ENCODE measurements around the gene XRCC1. TPM values are rescaled to one million over a fixed set of nuclear protein-coding genes. Genes with fewer than 3 reads are reported as not detected.

XRCC1 gene
- total and polyA plus RNA-seq, 9 of the 15 experiments (the other 6 are each of a cell fraction or from before 2014, with no cell fraction given) = 1.5 to 36.9 (median 24.9) TPM

DNA sequence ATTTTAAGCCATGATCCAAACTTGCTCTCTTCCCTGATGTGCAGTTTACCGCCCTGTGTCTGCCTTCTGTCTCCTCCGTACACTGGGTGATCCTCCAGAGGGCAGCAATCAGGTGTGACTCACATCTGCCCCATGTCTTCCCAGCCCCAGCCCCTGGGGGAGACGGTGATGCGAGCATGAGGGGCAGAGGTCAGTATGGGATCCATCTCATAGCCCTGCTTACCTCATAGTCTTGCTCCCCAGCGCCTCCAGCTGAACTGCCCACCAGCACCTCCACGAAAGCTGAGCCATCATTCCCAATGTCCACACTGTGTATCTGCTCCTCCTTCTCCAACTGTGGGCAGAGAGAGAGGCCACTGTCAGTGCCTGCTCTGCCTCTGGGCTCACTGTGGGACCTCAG, 14.6 kb downstream of the XRCC1 start (continued):
- TF ChIP-seq RAD21 (CRISPR knock-in tag; conservative IDR thresholded peaks at IDR 0.05 in 1 of 2, IDR thresholded peaks at IDR 0.05 in 1 of 2) = peak in 1 of 2 experiments; percentile 35; a peak in 2 of 4 replicates
- TF ChIP-seq ILF3 (IDR thresholded peaks at IDR 0.05; ENCODE audit: borderline replicate concordance) = no peak
- TF ChIP-seq ZNF79 (CRISPR knock-in tag; IDR thresholded peaks at IDR 0.05; ENCODE audit: low read depth) = no peak
- no peak for TF ChIP-seq IRF2 (CRISPR knock-in tag; IDR thresholded peaks at IDR 0.05)
- TF ChIP-seq, protein P1, sequence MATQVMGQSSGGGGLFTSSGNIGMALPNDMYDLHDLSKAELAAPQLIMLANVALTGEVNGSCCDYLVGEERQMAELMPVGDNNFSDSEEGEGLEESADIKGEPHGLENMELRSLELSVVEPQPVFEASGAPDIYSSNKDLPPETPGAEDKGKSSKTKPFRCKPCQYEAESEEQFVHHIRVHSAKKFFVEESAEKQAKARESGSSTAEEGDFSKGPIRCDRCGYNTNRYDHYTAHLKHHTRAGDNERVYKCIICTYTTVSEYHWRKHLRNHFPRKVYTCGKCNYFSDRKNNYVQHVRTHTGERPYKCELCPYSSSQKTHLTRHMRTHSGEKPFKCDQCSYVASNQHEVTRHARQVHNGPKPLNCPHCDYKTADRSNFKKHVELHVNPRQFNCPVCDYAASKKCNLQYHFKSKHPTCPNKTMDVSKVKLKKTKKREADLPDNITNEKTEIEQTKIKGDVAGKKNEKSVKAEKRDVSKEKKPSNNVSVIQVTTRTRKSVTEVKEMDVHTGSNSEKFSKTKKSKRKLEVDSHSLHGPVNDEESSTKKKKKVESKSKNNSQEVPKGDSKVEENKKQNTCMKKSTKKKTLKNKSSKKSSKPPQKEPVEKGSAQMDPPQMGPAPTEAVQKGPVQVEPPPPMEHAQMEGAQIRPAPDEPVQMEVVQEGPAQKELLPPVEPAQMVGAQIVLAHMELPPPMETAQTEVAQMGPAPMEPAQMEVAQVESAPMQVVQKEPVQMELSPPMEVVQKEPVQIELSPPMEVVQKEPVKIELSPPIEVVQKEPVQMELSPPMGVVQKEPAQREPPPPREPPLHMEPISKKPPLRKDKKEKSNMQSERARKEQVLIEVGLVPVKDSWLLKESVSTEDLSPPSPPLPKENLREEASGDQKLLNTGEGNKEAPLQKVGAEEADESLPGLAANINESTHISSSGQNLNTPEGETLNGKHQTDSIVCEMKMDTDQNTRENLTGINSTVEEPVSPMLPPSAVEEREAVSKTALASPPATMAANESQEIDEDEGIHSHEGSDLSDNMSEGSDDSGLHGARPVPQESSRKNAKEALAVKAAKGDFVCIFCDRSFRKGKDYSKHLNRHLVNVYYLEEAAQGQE (IDR thresholded peaks at IDR 0.05; ENCODE audit: borderline replicate concordance) = peak; percentile 13; the same call in 1 of the 2 replicates
- TF ChIP-seq, protein P1 (CRISPR knock-in tag; IDR thresholded peaks at IDR 0.05; ENCODE audit: low read depth) = no peak
- TF ChIP-seq CCNT2 (IDR thresholded peaks at IDR 0.05; ENCODE audit: borderline replicate concordance, extremely low read depth, insufficient read length, low read depth, low read length) = no peak
- no peak for TF ChIP-seq ZNF445 (CRISPR knock-in tag; IDR thresholded peaks at IDR 0.05; ENCODE audit: low read depth)
- TF ChIP-seq FOSL1 (tag; conservative IDR thresholded peaks at IDR 0.05) = peak; percentile 55
